RKO (cell line): Measurements from ENCODE around the gene RNU5B-1.

Experiments
- DNase-seq: peaks from one replicate; pipeline ENCODE4 v3.0.0-alpha.2; 2016; ENCODE audit warnings: low spot score

Gene RNU5B-1

DNA sequence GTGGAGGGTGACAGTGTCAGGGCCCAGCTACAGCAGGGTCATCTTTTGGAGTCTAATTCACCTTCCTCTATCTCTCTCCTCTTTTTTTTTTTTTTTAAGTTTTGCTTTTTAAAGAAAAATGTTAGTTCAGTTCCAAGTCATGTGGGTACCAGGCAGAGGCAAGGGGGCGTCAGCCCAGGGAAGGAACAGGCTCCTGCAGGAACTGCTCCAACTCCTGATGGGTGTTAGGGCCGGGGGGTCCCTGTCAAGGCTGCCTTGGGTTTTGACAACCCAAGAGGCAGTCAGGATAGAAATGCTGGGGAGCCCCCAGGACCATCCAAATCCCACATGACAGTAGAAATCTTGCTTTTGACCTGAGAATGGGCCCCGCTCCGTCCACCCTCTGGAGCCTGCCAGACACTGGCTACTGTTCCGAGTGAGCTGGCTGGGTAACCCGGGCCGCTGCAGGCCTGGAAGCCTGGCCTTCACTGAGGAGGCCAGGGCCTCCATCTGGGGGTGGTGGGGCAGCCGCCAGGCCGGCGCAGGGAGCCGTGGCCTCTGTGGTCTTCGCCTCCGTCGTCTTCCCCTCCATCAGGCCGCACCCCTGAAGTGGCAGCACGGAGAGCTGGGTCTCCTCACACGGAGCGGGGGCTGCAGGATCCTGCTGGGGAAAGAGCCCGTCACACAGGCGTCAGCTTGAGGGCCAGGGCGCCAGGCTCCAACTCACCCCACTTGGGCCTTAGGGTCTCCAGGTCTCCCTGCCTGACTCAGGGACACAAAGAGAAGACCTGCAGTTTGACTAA lies 24.2 kb downstream of the RNU5B-1 start:
- DNase-seq, result no peak

DNA sequence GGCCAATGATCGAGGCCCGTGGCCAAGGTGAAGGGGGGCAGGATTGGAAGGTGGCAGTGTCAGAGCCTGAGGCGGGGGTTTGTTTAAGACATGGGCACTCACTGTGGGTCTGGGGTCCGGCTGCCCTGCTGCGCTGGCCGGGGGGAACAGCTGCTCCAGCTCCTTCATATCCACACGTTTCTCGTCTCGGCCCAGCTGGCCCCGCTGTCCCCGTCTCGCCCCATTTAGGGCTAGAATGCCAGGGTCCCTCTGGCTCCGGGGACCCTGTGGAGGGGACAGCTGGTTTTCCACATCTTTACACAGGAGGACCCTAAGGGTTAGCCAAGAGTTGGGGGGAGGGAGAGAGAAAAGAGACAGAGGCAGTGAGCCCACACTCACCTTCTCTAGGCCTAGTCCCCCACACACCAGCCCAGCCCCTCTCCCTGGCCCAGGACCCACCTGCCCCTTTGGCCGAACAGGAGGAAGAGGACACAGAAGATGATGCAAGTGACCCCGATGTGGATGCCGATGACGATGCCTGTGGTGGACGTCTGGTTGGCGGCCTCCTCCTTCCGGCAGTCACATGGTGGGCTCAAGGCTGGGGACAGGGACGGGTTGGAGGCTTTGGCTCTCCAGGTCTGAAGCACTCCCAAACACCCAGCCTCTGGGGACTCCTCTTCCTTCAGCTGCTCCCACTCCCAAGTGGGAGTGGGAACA lies 25.0 kb downstream of the RNU5B-1 start:
- no peak for DNase-seq

DNA sequence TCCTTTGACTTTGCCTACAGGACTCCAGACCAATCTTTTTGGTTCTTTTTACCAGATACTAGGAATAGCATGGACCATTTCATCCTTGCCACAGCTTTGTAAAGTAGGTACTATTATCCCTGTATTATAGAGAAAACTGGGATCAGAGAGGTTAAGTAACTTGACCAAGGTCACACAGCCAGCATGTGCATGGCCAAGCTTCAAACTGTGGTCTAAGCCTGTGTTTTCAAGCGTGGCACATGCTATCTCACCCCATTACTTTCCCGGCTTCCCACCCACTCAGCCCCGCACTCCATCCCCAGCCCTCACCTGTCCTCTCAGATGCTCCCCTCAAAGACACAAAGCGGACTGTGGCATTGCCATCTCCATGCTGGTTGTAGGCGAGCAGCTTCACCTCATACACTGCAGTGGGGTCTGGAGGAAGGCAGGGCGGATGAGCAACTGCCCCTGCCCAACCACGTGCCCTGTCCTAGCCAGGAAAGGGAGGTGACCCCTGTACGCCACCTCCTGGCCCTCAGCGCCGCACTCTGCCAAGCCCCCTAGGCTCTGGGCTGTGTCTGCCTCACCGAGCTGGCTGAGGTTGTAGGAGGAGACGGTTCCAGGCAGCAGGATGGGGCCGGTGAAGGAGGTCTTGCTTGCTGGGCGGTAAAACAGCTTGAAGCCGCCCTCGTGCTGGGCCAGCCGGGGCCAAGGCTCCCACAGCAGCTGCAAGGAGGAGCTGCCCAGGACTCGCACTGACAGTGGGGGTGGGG lies 25.7 kb downstream of the RNU5B-1 start:
- DNase-seq, result no peak

DNA sequence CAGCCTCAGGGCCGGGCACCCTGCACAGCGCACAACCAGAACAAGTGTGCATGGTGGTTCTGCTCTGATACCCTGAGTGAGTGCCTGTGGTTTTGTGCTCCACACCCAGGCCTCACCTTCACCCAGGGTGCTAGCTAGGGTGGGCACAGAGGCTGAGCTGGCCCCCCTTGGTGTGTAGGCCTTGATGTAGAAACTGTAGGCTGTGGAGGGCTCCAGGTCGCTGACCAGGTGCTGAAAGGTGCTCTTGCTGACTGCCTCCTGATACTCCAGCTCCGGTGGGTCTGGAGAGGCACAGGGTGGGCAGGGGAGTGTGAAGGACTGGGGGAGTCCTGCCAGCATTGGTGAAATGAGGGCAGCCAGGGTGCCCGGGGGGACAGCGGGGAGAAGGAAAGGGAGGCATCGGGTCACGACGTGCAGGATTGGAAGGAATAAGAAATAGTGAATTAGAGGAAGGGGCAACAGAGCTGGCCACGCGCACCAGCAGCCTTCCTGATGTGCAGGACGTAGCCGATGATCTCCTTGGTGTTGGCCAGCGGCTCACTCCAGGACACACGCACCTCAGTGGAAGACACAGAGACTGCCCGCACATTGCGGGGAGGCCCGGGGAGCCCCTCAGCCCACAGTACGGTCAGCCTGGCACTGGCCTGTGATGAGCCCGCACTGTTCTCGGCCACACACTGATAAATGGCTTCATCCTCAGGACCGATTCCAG lies 26.6 kb downstream of the RNU5B-1 start:
- DNase-seq, result no peak

DNA sequence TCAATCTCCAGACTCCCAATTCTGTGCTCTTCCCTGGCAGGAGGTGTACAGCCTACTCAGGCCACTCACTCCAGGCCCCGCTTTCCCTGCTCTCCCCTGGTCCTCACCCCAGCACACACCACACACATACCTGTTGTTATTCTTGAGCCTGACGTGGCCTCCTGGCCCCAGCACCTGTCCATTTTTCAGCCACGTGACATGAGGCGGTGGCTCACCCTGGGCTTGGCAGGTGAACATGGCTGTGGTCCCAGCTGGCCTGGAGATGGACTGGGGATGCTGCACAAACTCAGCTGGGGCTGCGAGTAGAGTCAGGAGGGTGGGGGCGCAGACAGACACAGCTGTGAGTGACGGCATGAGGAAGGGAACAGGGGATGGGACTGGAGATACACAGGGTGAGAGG lies 27.3 kb downstream of the RNU5B-1 start:
- DNase-seq, result no peak

DNA sequence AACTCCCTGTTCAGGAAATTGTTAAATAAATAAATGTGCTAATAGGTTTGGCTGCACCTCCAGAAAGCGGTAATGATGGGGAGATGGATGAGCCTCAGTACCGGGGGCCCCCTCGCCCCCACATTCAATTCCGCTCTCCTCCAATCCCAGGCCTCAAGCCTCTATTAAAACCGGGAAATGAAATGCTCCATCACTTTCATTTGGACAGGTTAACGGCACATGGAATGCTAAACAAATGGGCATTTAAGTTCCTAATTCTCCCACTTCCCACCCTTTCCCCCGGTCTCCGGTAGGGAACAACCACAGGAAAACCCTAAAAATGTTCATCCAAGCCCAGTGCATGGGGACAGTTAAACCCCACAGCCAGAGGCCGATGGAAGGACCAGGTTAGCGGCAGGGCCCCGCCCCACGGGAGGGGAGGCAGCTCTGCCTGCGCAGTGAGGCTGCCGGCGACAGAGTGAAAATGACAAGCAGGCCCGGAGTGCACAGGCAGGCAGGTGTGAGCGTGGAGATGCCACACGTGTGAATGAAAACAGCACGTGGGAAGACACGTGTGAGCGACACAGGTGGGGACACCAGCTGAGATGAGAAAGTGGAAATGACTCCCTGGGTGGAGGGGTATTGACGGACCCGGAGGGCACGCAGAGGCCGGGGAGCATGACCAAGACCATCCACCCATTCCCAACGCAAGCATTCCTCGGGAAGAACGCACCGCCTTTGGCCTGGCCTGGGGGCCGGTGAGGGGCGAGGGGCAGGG lies 28.1 kb downstream of the RNU5B-1 start:
- DNase-seq, result no peak

DNA sequence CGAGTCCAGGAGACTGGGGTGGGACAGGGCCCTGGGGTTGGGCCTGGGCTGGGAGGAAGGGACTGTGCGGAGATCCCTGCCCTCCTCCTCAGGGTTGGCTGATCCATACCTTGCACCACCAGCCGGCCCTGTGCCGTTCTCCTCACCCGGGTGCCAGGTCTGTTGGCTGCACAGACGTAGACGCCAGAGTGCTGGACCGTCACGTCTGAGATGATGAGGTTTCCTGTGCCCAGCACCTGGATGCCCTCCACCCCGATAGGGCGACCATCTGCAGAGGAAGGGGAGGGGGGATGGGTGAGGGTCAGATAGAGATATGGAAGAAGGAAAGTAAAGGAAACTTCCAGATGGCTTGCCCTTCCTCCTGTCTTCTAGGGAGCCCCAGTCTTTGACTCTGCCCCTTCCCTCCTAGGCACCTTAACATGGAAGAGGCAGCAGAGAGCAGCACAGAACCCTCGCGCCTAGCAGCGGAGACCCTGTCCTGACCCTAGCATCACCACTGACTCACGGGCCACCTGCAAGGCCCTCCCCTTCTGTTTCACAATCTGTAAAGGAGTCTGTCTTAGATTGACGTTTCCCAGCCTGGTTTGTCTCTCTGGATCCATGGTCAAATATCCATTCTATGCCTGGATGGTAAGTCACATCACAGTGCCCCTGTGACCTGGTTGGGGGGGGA lies 28.8 kb downstream of the RNU5B-1 start:
- DNase-seq, result no peak

DNA sequence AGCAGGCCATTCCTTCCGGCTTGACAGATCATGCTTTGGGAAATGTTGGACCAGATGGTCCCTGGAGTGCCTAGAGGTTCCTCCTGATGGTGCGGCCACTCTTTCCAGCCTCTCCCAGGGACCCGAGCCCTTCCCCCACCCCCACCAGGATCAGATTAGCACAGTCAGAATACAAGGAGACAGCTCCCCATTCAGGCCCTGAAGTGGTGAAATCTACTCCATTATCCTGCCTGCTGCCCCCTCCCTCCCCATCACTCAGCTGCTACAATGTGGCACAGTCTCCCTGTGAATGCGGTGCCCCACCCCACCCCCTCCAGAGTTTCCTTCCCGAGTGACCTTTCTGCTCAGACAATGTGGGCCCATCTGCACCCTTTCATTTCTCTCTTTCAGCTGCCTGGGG lies 29.4 kb downstream of the RNU5B-1 start:
- no peak for DNase-seq

DNA sequence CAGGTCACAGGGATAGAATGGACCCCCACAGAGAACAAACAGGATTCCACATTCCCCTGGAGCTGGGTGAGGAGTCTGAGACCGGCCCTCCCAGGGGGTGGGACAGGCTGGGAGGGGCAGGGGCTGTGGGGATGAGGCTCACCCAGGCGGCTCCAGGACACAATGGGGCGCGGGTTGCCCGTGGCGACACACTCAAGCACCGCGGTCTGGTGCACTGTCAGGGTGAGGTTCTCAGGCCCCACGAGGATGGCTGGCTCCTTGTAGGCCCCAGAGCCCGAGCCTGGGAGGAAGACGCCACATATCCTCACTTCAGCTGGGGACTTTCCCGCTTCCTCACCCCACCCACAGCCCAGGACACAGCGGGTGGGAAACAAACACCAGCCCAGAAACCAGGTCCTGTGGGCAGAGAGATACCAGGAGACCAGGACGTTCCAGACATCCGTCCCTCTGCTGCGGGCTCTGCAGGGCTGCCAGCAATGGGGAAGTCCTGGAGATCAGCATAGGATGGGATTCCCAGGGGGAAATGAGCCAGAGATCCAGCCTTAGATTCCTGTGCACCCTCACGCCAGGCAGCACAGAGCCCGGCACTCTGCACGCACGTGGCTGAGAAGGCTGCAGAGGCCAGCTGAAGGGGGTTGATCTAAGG lies 30.2 kb downstream of the RNU5B-1 start:
- no peak for DNase-seq

DNA sequence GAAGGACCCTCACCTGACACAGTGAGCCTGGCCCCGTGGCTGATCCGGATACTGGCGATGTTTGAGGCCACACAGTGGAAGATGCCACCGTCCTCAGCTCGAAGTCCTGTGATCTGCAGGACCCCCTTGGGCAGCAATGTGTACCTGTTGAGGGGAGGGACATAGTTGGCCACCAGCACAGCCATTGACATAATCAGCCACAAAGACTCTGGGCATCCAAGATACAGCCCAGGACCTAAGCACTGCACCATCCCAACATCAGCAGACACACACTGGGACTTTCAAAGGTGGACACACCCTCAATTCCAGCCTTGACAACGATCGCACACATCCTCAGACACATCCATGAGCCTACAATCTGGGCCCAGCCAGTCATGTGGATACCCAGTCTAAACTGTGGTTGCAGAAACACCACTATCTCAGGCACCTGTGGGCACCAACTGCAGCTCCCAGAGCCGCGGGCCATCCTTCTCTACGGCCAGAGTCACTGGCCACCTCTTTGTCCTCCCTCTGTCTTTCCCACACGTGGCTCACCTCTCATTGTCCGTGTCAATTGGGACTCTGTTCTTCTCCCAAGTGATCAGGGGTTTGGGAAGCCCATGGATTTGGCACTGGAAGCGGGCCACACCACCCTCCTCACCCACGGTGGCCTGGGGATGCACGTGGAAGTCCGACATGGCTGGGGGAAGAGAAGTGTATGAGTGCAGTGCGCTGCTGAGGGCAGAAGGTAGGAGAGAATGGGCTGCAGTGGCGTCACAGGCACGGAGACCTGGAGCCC lies 31.0 kb downstream of the RNU5B-1 start:
- DNase-seq, result no peak

DNA sequence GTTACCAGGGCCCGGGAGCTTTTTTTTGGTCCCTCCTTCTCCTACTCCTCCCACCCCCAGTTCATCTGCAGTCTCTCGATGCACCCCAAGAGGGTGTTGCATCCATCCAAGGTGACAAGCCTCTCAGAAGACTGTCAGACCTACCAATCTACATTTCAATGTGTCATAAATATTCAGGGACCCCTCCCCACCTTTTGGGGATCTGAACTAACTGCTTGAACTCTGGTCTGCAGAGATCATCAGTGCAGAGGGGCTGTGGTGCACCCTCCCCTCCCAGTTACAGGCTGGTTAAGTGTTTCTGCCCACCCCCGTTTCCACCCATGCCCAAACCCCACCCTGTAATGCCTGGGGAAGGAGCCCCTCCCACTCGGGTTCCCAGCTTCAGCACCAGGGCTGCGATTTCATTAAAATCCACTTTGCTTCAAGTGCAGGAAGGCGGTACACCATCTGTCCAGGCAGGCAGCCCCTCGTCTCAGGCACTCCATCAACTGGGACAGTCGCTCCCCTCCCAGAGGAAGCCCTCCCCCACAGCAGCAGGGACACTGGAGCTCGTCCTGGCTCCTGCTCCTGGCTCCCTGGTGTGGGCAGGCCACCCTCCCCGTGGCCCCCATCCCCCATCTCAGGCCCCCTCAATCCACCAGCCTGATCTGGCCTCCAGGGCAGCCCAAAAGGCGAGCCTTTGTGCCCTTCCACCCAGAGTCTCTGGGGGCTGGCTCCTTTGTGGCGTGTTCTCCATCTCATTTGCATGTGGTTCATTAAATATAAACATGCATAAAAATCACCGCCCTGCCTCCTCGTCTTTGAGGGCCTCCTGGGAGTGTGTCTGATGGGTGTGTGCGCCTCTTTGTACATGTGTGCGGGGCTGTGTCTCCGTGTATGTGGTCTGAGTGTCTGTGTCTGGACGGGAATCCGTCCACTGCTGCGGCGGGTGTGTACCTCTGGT lies 32.3 kb downstream of the RNU5B-1 start:
- DNase-seq, result no peak

DNA sequence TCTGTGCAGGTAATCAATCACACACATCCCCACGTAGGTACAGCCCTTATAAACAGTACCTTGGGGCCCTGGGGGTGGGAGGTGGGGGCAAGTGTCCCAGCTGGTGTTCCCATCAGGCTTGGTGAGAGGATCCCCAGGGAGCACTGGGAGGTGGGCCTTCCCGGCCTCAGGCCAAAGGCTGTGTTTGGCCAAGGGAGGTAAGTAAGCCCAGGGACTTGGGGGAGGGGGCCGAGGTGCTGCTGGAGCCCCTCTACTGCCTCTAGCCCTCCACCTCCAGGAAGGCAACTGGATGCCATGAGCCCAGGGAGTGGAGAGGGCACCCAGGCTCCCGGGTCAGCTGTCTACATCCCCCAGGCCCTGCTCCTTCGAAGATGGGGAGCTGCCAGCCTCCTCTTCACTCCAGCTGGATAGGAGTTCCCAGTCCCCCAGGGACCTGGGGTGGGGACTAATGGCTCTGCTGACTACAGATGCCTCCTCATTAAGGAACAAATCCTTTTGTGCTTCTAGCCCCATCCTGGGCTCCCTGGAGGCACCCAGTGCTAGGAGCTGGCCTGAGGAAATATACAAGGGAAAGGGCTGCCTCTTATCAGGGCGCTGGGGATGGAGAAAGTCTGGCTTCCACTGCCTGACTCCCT lies 33.1 kb downstream of the RNU5B-1 start:
- no peak for DNase-seq

DNA sequence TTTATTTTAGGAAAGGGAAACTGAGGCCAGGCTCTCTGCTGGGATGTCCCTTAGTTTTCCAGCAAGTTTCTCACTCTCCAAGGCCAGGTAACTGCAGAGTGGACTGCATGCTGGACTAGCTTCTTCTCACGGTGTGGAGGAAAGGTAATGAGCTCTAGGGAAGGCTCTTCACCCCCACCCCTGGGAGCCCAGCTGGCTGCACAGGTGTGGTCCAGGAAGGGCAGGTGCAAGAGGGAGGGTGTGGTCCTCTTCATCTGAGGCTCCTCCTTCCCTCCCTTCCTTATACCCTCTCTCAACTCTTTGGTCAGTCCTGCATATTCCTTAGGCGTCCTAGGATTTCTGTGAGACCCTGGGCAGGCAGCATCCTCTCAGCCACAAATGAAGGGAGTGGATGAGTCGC lies 33.9 kb downstream of the RNU5B-1 start:
- DNase-seq, result no peak

DNA sequence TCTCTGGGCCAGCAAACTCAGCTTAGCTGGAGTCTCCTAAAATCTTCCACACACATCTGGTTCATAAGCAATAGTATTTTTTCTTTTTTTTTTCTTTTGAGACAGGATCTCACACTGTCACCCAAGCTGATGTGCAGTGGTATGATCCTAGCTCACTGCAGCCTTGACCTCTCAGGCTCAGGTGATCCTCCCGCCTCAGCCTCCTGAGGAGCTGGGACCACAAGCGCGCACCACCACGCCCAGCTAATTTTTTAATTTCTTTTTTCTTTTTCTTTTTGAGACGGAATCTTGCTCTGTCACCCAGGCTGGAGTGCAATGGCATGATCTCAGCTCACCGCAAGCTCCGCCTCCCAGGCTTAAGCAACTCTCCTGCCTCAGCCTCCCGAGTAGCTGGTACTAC lies 34.3 kb downstream of the RNU5B-1 start:
- DNase-seq, result no peak

DNA sequence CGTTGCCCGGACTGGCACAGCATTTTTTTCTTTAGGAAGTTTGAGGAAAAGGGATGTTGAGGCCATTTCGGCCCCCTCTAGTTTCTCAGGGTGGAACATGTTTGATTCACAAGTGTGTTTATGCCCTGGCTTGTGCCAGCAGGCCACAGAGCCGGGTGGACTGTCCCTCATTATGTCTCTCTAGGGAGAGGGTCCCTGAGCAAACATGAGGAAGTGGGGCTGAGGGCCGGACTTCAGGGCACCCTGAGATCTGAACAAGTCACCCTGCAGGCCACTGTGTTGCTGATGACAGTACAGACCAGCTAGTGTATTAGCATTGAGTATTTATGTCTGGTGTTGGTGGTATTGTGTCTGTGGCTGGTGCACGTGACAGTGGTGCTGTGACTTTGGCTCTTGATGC lies 34.9 kb downstream of the RNU5B-1 start:
- DNase-seq, result no peak

DNA sequence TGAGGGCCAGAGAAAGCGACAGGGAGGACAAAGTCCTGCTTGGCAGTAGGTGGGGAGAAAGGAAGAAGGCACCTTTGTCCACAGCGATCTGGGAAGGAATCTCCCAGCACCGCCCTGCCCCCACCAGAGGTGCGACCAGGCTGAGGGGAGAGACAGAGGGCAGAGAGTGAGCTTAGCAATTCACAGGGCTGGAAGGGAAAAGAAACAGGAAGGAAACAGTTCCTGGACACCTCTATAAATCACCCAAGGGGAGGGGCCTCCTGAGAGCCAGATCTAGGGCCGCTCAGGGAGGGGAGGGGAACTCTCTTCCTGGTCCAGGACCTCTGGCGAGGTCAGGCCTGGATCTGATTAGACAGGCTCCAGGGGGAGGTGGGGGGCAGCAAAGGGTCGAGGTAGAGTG lies 35.4 kb downstream of the RNU5B-1 start:
- DNase-seq, result no peak

DNA sequence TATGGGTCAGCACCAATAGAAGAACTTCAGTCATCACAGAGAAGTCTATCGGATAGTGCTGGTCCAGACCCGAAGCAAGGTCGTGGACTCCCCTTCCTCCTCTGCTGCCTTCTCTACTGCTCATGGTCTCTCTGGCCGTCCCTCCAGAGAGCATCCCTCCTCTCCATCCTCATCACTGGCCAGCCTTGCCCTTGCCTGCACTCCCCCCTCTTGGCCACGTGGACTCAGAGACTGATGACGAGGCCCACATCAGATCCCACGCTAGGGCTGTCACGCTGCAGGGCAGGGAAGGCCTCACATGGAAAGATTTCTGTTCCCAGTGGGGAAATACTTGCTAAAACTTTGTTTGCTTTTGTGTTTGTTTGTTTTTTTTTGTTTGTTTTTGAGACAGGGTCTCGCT lies 38.0 kb downstream of the RNU5B-1 start:
- no peak for DNase-seq

DNA sequence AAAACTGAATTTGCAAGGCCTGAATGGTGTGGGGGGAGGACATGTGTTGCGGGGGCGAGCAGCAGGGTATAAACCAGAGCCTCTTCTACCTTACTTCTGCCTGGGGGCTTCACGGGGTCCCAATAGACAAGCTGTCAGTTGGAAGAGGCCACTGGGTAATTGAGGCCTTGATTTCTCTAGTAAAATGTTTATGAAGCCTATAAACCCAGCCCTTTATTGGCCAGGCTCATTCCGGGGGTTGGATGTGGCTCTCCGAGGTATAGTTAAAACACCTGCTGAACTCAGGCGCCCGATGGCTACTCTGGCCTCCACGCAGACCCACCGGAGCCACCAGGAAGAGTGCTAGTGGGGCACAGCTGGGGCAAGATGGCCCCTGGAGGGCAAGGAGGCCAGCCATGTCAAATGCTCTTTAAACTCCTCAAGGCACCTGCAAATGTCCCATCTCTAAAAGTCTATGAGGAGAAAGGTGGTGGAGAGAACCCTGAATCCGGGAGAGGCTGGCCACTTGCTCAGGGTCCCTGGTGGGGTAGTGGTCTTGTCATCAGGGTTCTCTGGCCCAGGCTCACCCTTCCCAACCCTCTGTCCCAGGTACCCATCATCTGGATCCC lies 39.0 kb downstream of the RNU5B-1 start:
- no peak for DNase-seq
